Umbilical cord (tissue), 2 donors: Measurements from ENCODE around the gene TSPAN14. TPM values are rescaled to one million over a fixed set of nuclear protein-coding genes. Genes with fewer than 3 reads are reported as not detected.
A peak's percentile ranks its signal among the peaks of the same experiment; 100 is the strongest.
"Not testable (repeated sequence)": the region's sequence is repeated elsewhere in the genome, so short reads cannot be mapped to it uniquely, and the experiment has no call there.

ENCODE experiments used
- DNase-seq: peaks from one replicate; pipeline ENCODE4 v3.0.0-alpha.2; 2015; ENCODE audit warnings: low spot score
- total RNA-seq: library from RNA; depleted of rRNA; stranded (reverse); fragments of >200 nt; gene quantifications from one replicate; pipeline ENCODE4 v1.2.3, GENCODE V29; 2014; ENCODE audit warnings: low replicate concordance; ENCODE audit not compliant: insufficient read depth

Gene TSPAN14
- total RNA-seq, 1 donor from 2014 or later: 32.7 TPM

DNA sequence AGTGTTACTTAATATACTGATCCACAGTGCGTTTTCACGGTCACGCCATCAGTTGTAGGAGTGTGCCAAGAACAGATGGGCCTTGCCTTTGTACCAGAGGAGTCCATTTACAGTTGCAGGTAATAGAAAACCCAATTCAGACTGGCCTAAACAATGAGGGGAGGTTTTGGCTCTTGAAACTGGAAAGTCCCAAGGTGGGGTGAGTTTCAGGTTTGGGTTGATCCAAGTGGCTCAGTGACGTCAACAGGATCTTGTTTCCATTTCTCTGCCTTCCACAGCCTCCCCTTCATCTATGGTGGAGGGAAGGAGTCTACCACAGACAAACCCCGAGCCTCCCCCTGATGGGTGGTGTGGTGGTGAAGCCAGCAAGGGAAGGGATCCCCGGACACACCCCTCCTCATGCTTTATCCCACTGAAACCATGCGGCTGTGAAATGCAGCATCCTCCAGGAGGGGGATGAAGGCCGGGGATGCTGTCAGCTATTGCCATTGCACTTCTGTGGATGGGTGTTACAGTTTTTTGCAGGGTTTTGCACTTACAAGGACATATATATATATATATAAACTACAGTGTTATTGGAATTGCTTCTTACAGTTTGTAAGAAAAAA lies 68.8 kb downstream of the TSPAN14 start:
- DNase-seq: no peak

DNA sequence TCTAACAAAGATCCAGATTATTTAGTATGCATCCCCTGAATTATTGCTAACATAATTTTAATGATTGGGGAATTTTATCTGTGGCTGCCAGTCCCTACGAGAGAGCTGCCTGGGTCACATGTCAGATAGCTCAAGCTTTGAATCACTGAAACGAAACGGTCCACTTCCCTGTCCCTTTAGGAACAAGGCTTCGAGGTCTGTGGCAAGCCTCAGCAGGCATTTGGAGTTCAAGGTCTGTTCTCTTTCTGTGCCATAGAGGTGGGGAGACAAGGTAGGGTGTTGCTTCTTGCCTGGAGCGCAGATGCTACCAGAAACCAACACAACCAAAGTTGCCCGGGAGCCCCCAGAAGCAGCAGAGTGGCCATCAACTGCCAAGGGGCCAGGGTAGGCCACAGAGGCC lies 69.7 kb downstream of the TSPAN14 start:
- no peak for DNase-seq

DNA sequence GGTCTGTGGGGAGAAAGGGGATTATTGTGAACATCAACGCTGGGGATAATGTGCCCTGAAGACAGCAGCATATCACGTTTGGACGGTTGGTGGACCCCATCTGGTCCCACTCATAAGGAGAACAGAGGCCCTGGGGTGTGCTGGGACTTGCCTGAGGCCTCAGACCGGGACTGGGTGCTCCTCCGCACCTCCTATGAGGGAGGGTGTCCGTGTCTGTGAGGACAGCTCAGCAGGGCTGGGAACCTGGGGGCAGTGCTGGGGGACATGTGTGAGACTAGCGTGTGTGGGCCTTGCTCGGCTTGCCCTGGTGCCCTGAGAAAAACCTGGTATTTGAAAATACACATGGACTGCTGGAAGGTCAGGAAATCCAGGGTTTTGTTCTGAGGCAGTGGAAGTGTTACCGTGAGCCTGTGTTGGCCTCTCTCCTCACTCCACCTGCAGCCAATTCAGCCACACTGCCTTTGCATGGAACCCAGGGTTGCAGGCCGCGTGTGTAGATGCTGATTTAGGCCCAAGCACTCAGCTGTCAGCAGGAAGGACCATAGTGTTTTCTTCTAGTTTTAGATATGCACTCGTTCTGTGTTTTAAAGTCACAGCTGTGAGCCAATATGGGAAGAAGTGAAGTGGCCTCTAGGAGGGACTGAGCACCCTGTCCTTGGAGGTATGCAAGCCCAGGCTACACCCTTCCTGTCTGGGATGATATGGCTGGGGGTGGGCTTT lies 70.2 kb downstream of the TSPAN14 start:
- no peak for DNase-seq

DNA sequence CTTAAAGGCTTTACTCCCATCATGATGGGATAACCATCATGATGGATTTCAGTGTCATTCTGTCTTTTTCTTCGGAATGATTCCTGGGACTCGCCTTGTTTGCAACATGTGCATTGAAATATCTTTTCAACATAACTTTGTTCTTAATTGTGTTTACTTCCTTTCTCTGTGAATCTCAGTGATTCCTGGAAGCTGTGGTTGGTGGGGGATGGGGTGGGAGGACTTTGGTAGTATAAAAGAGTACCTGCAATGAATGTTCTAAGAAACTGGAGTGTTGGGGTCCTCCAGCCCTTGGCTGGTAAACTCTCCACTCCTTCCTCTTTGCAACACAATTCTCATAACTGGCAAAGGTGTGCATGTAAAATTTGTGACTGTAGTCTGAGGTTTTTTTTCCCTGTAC lies 72.1 kb downstream of the TSPAN14 start:
- DNase-seq: no peak

DNA sequence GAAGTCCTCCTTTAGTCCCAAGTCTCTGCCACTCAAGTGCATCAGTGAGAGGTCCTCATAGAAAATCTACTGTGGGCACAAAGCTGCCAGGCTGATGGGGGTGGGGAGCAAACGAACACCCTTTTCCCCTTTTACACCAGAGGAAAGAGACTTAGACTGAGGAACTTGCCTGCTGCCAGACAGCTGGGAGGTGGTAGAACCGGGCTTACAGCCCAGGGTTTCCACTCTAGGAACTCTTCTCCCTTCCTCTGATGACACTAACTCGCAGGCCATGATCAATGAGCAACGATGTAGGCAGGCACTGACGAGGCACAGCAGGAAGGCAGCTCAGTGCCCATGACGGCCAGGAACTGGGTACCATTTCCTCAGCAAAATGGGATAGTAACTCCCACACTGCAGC lies 72.6 kb downstream of the TSPAN14 start:
- DNase-seq: no peak

DNA sequence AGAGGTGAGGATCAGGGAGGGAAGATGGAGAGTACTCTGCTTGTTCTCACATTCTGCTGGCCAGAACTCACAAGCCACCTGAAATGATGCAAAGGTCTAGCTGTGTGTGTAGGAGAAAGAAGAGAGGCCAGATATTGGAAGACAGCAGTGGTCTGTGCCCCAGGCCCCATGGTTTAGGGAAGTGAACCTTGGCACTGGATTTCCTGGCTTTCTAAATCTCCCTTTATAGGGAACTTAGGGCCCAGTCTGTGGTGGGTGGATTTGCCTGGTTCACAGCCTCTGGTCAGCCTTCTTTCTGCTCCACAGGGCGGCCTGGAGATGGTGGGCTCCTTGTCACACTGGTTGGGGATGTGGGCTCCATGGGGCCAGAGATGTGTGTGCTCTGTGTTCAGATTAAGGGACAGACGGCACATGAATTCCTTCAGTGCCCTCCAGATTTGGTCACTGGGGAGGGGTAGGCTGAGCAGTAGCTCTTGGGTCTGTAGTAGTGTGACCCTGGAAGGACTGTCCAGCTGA lies 74.1 kb downstream of the TSPAN14 start:
- DNase-seq: no peak

DNA sequence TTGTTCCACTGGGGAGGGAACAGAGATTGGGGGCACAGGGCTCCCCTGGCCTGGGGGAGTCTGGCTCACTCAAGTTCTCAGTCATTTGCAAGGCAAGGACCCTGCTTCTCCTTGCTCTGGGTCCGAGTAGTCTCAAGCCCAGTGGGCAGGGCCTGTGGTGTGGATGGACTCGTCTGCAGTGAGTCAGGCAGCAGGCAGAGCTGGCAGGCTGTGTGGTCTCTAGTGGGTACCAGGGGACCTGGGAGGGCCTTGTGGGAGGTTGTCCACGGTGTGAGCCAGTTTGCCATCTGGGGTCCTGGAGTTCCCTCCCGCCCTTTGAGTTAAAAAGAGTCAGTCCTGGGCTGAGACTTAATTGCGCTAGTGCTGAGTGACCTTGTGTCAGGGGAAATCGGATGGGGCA lies 74.8 kb downstream of the TSPAN14 start:
- no peak for DNase-seq

DNA sequence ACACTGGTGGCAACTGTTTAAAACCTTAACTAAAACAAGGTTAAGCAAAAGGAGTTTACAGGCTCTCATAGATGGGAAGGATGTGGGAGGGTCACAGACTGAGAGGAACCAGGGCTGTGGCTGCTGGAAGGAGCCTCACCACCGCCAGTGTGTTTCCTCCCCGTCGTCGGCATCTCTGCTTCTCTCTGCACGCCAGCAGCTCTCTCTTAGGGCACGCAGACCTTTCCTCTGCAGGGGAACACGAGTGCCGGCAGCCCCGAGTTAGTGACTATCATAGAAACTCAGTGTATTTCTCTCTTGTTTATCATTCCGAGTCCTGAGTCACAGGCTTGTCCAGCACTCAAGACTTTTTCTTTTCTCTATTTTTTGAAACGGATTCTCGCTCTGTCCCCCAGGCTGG lies 75.5 kb downstream of the TSPAN14 start:
- no peak for DNase-seq

DNA sequence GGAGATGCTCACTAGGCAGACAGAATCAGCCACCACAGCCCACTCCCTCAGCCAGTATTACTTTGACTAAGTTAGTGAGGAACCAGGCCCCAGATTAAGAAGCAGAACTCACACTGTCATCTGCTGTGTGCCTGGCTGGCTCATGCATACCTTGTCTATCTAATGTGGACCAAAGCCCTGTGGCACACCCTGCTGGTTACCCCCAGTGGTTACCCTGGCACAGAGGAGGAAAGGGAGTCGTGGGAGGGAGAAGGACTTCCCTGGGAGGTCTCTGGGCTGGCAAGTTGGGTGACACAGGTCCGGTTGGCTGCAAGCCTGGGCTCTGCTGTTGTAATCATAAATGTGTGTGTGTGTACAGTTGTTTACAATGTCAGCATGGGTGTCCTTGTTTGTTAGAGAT lies 76.1 kb downstream of the TSPAN14 start:
- DNase-seq: no peak

DNA sequence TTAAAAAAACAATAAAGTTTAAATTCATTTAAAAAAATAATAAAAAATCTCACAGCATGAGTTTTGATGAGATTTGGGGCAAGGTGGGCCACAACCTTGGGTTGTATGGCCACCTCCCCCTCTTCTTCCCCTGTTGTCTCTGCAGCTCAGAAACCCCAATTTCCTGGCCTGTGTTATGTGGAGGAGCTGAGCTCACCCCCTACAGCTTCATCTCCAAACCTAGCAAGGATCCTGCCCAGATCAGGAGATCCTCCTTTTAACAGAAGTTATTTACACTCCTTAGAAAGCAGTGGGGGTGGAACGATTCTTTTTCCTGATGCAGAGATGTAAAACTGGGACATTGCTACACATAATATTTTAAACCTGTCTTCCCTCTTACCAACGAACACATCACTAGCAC lies 76.7 kb downstream of the TSPAN14 start:
- no peak for DNase-seq

DNA sequence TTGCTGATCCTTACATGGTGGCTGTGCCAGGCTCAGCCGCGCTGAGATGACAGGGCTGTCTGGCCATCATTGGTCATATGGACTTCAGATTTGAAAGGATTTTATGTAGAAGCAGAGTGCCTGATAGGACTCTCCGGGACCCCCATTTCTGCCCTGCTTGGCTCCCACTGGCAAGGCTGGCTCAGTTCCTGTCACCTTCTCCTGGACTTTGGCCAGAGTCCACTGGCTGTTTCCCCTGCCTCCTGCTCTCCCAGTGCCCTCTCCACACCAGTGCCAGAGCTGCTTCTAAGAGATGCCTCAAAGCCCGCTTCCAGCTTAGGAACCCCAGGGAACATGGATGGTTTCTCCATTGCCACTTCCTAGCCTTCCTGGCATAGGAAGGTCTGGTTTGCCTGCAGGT lies 78.5 kb downstream of the TSPAN14 start:
- no peak for DNase-seq

DNA sequence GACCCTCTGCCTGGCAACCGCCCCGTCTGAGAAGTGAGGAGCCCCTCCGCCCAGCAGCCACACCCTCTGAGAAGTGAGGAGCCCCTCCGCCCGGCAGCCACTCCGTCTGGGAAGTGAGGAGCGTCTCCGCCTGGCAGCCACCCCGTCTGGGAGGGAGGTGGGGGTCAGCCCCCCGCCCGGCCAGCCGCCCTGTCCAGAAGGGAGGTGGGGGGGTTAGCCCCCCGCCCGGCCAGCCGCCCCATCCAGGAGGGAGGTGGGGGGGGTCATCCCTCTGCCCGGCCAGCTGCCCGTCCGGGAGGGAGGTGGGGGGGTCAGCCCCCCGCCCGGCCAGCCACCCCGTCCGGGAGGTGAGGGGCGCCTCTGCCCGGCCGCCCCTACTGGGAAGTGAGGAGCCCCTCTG lies 79.9 kb downstream of the TSPAN14 start:
- not testable (repeated sequence) for DNase-seq

DNA sequence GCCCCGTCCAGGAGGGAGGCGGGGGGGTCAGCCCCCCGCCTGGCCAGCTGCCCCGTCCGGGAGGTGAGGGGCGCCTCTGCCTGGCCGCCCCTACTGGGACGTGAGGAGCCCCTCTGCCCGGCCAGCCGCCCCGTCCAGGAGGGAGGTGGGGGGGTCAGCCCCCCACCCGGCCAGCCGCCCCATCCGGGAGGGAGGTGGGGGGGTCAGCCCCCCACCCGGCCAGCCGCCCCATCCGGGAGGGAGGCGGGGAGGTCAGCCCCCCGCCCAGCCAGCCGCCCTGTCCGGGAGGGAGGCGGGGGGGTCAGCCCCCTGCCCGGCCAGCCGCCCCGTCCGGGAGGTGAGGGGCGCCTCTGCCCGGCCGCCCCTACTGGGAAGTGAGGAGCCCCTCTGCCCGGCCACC lies 80.5 kb downstream of the TSPAN14 start:
- not testable (repeated sequence) for DNase-seq

DNA sequence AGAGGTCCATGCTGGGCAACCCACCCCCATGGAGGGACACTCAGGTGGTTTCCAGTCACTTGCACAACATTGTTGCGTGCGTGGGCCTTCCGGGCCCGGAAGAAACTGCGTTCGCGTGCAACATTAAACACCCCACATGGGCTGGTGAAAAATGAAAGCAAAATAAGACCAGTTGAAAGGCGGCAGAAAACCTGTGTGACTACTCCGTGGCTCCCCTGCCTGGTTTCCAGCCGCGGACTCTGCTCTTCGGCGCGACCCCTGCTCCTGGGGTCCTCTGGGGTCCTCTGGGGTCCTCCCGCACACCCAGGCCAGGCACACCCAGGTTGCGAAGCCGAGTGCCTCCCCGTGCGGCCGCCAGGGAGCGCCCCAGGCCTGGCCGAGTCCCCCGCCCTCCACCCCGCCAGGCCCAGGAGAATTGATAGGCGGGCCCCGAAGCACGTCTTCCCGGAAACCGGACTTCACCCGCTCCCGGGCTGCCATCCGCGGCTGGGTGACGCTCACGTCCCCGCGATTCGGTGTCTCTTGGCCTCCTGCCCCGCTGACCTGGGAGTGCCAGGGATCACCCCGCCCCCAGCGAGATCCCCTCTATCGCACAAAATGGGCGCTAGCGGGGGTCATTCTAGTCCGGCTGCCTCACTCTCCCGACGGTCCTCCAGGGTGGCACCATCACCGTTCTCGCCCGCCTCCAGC lies 81.7 kb downstream of the TSPAN14 start:
- peak; percentile 72 for DNase-seq

DNA sequence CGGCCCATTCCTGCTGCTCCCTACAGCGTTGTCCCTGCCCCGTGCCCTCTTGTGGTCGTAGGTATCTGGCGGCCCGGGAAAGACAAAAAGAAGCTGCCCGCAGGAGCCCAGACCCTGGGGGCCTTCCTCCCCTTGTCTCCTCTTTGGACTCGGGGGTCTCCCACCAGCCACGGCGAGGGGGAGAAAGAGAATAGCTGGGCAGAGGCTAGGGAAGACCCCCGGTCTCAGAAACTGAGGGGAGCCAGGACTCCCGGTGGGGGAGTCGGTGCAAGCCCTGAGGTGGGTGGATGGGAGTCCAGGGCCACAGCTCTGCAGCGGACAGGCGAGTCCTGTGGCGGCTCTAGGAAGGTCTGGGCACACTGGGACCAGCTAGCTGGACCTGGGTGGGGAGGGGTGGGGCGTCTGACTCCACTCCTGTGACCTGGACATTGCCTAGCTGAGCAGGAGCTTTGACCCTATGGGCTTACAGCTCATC lies 82.3 kb downstream of the TSPAN14 start:
- DNase-seq: no peak

DNA sequence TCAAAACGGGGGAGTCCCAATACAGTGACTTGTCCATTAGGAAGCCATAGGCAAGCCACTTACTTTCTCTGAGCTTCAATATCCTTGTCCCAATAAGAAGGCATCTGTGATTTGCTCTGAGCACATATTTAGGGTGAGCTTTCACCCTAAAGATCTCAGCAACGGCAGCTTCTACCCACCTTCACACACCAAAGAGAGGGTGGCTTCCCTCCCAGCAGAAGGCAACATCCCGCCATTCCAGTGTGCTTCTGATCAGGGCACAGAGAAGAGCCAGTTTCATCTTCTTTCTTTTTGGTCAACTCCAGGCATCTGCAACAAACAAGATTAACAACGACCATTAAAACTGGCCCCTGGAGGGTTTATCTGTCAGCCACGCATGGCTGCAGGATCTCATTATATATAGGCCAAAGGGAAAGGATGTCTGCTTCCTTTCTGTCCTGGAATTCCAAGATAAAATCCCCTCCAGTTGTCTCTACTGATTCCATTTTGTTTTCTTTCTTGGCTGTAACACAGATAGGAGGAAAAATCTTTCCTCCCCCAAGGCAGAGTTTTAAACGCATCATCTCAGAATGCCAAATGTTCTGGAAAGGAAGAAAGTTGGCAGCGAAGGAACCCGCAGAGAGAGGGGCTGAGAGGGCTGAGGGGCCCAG lies 83.1 kb downstream of the TSPAN14 start:
- DNase-seq: peak; percentile 64

DNA sequence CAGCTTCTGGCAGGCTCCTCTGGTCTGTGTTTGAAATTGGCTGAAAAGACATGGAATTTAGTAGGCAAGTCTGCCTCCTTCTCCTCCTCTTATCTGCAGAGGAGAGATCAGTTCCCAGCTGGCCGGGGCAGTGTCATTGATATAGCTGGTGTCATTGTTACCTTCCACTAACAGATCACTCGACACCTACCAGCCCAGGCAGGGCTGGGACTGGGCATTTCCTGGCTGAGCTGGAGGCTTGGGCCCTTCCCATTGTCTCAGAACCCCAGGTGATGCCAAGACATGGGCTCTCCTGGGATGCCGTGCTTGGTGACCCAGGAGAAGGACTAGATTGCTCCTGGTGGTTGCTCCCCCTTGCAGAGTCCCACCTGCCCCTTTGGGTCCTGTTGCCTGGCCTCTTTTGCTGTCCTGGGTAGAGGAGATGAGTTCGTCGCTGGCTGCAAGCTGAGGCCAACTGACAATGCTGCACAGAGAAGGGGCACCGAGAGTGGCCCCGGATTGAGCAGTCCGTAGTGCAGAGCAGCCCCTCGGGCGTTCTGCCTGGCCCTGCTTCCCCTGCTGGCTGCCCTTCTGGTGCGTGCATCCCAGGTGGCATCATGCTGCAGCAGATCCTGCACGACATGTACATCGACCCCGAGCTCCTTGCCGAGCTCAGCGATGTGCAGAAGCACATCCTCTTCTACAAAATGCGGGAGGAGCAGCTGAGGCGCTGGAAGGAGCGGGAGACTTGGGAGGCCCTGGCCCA lies 83.8 kb downstream of the TSPAN14 start, which contains the start of gene SH2D4B:
Gene SH2D4B, plus strand, starts transcription at position 167 of the 745 bp plus-strand sequence. Its CDS starts 430 bp downstream, at position 597.
- no peak for DNase-seq

DNA sequence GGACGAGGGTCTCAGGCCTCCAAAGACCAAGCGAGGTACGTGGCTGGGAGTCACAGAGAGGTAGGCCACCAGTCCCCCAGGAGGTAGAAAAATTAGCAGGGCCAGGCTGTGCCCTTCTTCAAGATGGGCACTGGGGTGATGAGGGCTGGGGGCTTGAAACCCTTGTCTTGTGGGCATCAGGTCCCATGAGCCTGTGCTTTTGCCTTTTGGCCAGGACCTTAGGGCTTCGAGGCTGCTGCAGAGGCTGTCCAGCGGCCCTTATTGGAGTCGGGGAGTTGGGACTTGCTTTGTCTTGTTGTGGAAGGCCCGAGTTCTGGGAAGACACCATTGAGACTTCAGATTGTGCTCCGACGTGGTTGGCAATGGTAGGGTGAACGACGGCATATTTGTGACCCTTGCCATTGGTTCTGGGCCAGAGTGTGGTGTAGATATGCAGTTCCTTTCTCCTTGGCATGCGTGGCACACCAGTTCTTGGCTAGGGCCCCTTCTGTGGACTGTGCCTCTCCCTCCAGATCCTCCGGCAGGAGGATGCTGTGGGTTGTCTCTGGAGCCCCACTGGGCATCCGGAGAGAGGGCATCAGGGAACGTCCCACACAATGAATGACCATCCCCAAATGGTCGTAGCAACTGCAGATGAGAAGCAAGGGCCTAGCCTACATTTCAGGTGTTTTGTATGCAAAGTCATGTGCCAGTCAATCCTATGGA lies 84.5 kb downstream of the TSPAN14 start:
- no peak for DNase-seq

DNA sequence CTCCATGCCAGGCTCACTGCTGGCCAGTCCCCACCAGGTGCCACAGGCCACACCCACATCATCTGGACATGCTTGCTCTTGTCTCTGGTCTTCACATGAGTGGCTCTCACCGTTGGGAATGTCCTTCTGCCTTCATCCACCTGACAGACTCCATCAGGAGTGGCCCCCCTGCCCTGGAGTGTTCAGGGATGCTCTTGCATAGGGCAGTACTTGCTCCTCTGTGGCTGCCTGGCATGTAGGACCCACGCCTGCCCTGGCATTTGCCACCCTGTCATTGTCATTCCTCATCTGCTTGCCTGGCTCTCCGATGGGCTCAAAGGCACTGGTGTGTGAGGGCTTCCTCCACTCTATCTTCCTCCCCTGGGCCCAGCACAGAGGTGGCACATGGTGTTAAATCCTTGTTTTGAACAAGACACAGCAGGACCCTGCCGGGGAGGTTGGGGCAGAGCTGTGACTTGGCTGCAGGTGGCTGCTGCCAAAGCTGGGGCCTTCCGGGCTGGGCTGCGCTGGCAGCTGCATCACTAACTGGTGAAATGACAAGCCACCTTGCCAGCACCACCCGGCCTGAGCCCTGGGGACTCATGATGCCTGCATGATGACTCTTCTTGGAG lies 85.4 kb downstream of the TSPAN14 start:
- no peak for DNase-seq

DNA sequence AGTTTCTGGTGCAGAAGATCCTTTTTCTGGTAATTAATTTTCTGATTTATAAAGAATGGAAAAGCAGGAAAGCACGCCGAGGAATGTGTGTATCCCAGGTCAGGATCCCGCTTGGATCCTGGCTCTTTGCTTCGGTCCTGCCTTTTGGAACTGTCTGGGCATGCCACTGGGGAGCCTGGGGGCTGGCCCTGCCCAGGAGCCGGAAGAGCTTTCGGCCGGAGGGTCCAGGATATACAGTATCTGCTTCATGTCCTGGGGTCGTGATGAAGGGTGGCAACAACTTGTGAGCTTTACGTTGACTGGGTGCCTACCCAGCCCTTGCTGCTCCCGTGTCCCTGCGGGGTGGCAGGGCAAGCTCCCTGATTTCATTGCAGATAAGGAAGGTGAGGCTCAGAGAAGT lies 86.0 kb downstream of the TSPAN14 start:
- no peak for DNase-seq
